Small intestine (tissue), 7 donors: ENCODE data around the gene VPS18. TPM values are rescaled to one million over a fixed set of nuclear protein-coding genes. Genes with fewer than 3 reads are reported as not detected.
A peak's percentile ranks its signal among the peaks of the same experiment; 100 is the strongest.

Source experiments
- DNase-seq, 2 donors: peaks; one replicate each; pipeline versions ENCODE4 v3.0.0 to v3.0.0-alpha.2; 2013
- FAIRE-seq: peaks from 2 replicates; lab custom pipeline; 2012; peaks lifted over from hg19 to GRCh38; lab: Jason Lieb, UNC
- H3K27ac ChIP-seq, 3 donors: one replicate each; pipeline ENCODE4 v1.5.1; 2013; ENCODE audit warnings: low read length in 2 of 3, mild to moderate bottlenecking in 2 of 3, control low read depth in 1 of 3, inconsistent platforms in 1 of 3, low read depth in 1 of 3, moderate library complexity in 1 of 3
- H3K27me3 ChIP-seq, 3 donors: one replicate each; pipeline ENCODE4 v1.6.1; 2013; ENCODE audit warnings: low read length in 3 of 3, inconsistent platforms in 1 of 3; ENCODE audit not compliant: control insufficient read depth in 3 of 3, insufficient read depth in 3 of 3
- H3K36me3 ChIP-seq, 3 donors: one replicate each; pipeline ENCODE4 v1.6.1; 2013; ENCODE audit warnings: low read length in 3 of 3, inconsistent platforms in 1 of 3, low read depth in 1 of 3, mild to moderate bottlenecking in 1 of 3, moderate library complexity in 1 of 3; ENCODE audit not compliant: control insufficient read depth in 3 of 3, insufficient read depth in 2 of 3
- H3K4me1 ChIP-seq, 3 donors: one replicate each; pipeline ENCODE4 v1.6.1; 2013; ENCODE audit warnings: low read length in 2 of 3, inconsistent platforms in 1 of 3, low read depth in 1 of 3, mild to moderate bottlenecking in 1 of 3, moderate library complexity in 1 of 3; ENCODE audit not compliant: control insufficient read depth in 3 of 3, insufficient read depth in 2 of 3
- H3K4me3 ChIP-seq, 3 donors: one replicate each; pipeline ENCODE4 v1.5.1; 2013; ENCODE audit warnings: low read length in 3 of 3, control low read depth in 1 of 3, inconsistent platforms in 1 of 3, low read depth in 1 of 3, mild to moderate bottlenecking in 1 of 3, moderate library complexity in 1 of 3
- H3K9me3 ChIP-seq, 2 donors: one replicate each; pipeline ENCODE4 v1.6.1; 2013; ENCODE audit warnings: low read depth in 1 of 2, low read length in 1 of 2; ENCODE audit not compliant: control insufficient read depth in 2 of 2, insufficient read depth in 1 of 2
- whole genome bisulfite sequencing, 3 donors: extraction: QIAGEN DNeasy Blood & Tissue Kit; methylation state at CpG; one replicate each; pipeline ENCODE4 v1.1.7; 2013; 5-methylcytosine and 5-hydroxymethylcytosine counted together
- polyA plus RNA-seq, 4 donors: library from polyadenylated mRNA; stranded (reverse) in 3 of 4; unstranded in 1 of 4; fragments of 200-250 nt in 3 of 4; fragments of 120-200 nt in 1 of 4; gene quantifications; one replicate each; pipeline versions ENCODE4 v1.2.1 to v1.2.3, GENCODE V29; 2013
- donor health status: healthy with polysubstance abuse.
- donor health status: control.
- donor health status: control.
- donor health status: Bipolar disorder and iron deficiency.
- donor health status: healthy.

Gene VPS18
- polyA plus RNA-seq, 4 donors: 7.6 to 20.2 (median 10.7) TPM

GRCh38 chr15:40909662-40910630, 15.7 kb downstream of the VPS18 start:
- Histone ChIP-seq H3K27me3 (no peaks in the 10 kb centered on the region), H3K4me3 (no peak overlapping the region), H3K9me3 (no peaks in the 10 kb centered on the region), H3K36me3 (peaks cover 0 to 8% (median 0%) of the 10 kb centered on the region in 3 donors), H3K4me1 (peaks cover 0 to 54% (median 6%) of the 10 kb centered on the region in 3 donors), H3K27ac (peak overlapping the region in 1 of 3 donors; percentile 21)
- DNase-seq (no peak), FAIRE-seq (no peak)
- WGBS, 3 donors: 53 to 67% (median 61%) methylated on average over 17 of the region's 17 CpGs

- Histone ChIP-seq H3K27me3 (no peaks in the 10 kb centered on the region), H3K36me3 (peaks cover 0 to 3% (median 0%) of the 10 kb centered on the region in 3 donors), H3K4me3 (no peak overlapping the region), H3K4me1 (peaks cover 0 to 52% (median 6%) of the 10 kb centered on the region in 3 donors), H3K9me3 (no peaks in the 10 kb centered on the region), H3K27ac (peak overlapping the region in 1 of 3 donors; percentile 35)
- WGBS, 3 donors: 62 to 71% (median 70%) methylated on average over 7 of the region's 7 CpGs
- FAIRE-seq (no peak), DNase-seq (peak in 1 of 2 donors; percentile 38)
These were observed 16.9 kb downstream of the VPS18 start for GRCh38 chr15:40911141-40911540.

GRCh38 chr15:40911693-40912092, 17.4 kb downstream of the VPS18 start:
- 85 to 95% (median 88%) methylated on average over 2 of the region's 2 CpGs for WGBS, 3 donors
- Histone ChIP-seq H3K4me1 (peaks cover 0 to 47% (median 6%) of the 10 kb centered on the region in 3 donors), H3K27ac (peak overlapping the region in 1 of 3 donors; percentile 35), H3K4me3 (no peak overlapping the region), H3K36me3 (peaks cover 0 to 3% (median 0%) of the 10 kb centered on the region in 3 donors), H3K9me3 (no peaks in the 10 kb centered on the region), H3K27me3 (no peaks in the 10 kb centered on the region)
- no peak for FAIRE-seq
- DNase-seq: no peak

GRCh38 chr15:40912478-40912877, 18.2 kb downstream of the VPS18 start:
- DNase-seq: no peak
- Histone ChIP-seq H3K9me3 (no peaks in the 10 kb centered on the region), H3K4me3 (no peak overlapping the region), H3K27me3 (no peaks in the 10 kb centered on the region), H3K27ac (no peak overlapping the region), H3K4me1 (peaks cover 0 to 40% (median 6%) of the 10 kb centered on the region in 3 donors), H3K36me3 (peaks cover 0 to 3% (median 0%) of the 10 kb centered on the region in 3 donors)
- WGBS, 3 donors: 69 to 71% (median 71%) methylated on average over 6 of the region's 6 CpGs
- FAIRE-seq: no peak

GRCh38 chr15:40914013-40914412, 19.8 kb downstream of the VPS18 start:
- Histone ChIP-seq H3K9me3 (no peaks in the 10 kb centered on the region), H3K36me3 (peaks cover 0 to 3% (median 0%) of the 10 kb centered on the region in 3 donors), H3K27ac (no peak overlapping the region), H3K4me3 (no peak overlapping the region), H3K27me3 (no peaks in the 10 kb centered on the region), H3K4me1 (peaks cover 0 to 34% (median 6%) of the 10 kb centered on the region in 3 donors)
- no peak for DNase-seq
- no peak for FAIRE-seq
- WGBS, 3 donors: 94 to 98% (median 96%) methylated on average over 12 of the region's 12 CpGs

GRCh38 chr15:40914486-40914885, 20.2 kb downstream of the VPS18 start:
- Histone ChIP-seq H3K27me3 (no peaks in the 10 kb centered on the region), H3K4me3 (no peak overlapping the region), H3K4me1 (peaks cover 0 to 37% (median 6%) of the 10 kb centered on the region in 3 donors), H3K9me3 (no peaks in the 10 kb centered on the region), H3K27ac (no peak overlapping the region), H3K36me3 (peaks cover 0 to 3% (median 0%) of the 10 kb centered on the region in 3 donors)
- no peak for DNase-seq
- FAIRE-seq: no peak
- 87 to 89% (median 88%) methylated on average over 8 of the region's 8 CpGs for WGBS, 3 donors

GRCh38 chr15:40915116-40915661, 20.9 kb downstream of the VPS18 start:
- no peak overlapping the region for H3K4me3 ChIP-seq
- DNase-seq (no peak), FAIRE-seq (no peak)
- peaks cover 0 to 3% (median 0%) of the 10 kb centered on the region in 3 donors for H3K36me3 ChIP-seq
- 79 to 90% (median 85%) methylated on average over 12 of the region's 12 CpGs for WGBS, 3 donors
- no peaks in the 10 kb centered on the region for H3K9me3 ChIP-seq
- no peaks in the 10 kb centered on the region for H3K27me3 ChIP-seq
- H3K27ac ChIP-seq: no peak overlapping the region
- H3K4me1 ChIP-seq: peaks cover 0 to 30% (median 0%) of the 10 kb centered on the region in 3 donors

GRCh38 chr15:40915679-40916078, 21.4 kb downstream of the VPS18 start:
- DNase-seq (no peak), FAIRE-seq (no peak)
- Histone ChIP-seq H3K27me3 (no peaks in the 10 kb centered on the region), H3K9me3 (no peaks in the 10 kb centered on the region), H3K27ac (no peak overlapping the region), H3K4me3 (no peak overlapping the region), H3K36me3 (peaks cover 0 to 3% (median 0%) of the 10 kb centered on the region in 3 donors), H3K4me1 (peaks cover 0 to 29% (median 0%) of the 10 kb centered on the region in 3 donors)
- WGBS, 3 donors: 56 to 68% (median 63%) methylated on average over 5 to 6 of the region's 6 CpGs
